HS-5 (cell line): ENCODE measurements around the gene SAP25.
"Not testable (repeated sequence)": the region's sequence is repeated elsewhere in the genome, so short reads cannot be mapped to it uniquely, and the experiment has no call there.

ENCODE experiments used
- DNase-seq: peaks from one replicate; pipeline ENCODE4 v3.0.0-alpha.2; 2012; ENCODE audit warnings: low read depth

The SAP25 gene

DNA sequence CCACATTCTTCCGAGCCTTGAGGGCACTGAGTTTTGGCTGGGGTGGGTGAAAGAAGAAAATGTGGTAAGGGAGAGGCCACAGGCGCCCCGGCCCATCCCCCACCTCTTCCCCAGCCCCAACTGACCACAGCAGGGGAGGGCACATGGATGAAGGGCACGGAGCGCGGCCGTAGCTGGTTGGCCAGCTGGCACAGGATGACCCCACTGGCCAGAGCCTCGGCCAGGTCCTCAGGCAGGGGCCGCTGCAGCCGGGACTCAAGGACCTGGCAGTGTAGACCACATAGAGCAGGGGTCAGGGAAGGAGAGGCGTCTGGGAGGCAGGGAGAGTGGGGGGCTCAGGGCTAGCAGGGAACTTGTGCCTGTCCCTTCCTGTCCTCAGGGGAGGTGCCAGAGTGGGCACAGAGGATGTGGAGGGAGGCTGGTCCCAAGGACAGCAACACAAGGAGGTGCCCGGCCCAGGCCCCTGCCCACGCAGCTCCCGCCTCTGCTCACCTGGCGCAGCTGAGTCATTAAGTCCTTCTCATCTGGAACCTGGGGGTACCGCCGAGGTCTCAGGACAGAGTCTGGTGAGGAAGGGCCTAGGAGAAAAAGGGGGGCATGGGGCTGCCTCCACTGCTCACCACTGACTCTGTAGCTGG, 2.2 kb upstream of the SAP25 start:
- DNase-seq = no peak

DNA sequence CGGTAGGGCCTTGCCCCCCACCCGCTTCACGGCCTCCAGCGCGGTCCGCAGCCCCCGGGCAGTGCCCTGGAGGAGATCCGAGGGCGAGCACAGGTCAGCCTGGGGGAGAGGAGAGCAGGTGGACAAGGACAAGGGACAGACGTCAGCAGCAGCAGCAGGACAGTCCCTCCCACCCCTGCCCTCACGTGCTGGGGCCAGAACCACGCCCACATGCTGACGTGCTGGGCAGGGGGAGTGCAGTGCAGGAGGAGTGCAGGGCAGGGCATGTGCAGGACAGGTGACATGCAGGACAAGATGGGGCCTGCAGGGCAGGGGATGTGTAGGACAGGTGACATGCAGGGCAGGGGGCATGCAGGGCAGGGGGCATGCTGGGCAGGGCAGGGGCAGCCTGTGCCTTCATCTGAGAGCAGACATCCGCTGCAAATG, 1.5 kb upstream of the SAP25 start:
- DNase-seq = no peak

DNA sequence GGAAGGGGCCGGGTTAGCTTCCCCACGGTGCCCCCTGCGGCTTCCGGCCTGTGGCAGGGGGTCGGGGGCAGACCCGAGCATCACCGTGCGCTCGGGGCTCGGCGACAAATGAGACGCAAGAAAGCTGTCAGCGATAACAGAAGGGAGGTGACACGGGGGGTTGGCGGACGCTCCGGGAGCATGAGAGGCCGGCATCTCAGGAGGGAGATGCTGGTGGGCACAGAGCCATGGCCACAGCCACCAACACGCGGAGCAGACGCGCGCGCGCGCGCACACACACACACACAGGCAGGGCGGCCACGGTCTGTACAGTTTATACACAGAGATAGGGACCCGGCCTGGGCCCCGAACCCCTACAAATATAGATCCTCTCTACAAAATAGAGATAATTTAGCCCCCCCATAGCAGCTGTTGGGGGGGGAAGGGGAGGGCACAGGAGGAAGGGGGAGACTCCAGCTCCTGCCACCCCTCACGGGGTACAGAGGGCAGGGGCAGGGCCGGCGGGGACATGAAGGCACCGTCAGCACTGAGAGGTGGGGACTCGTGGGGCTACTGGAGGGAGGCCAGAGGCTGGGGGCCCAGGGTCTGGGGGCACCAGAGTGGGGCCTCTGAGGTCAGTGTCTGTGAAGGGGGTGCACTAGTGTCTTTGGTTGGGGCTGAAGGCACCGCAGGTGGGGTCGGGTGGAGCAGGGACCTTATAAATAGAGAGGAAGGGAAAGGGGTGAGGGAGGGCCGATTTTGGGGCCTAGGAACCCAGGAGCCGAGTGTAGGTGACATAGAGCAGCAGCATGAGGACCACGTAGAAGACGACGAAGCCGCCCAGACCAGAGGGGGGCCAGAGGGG, 884 bp upstream of the SAP25 start:
- DNase-seq = no peak

DNA sequence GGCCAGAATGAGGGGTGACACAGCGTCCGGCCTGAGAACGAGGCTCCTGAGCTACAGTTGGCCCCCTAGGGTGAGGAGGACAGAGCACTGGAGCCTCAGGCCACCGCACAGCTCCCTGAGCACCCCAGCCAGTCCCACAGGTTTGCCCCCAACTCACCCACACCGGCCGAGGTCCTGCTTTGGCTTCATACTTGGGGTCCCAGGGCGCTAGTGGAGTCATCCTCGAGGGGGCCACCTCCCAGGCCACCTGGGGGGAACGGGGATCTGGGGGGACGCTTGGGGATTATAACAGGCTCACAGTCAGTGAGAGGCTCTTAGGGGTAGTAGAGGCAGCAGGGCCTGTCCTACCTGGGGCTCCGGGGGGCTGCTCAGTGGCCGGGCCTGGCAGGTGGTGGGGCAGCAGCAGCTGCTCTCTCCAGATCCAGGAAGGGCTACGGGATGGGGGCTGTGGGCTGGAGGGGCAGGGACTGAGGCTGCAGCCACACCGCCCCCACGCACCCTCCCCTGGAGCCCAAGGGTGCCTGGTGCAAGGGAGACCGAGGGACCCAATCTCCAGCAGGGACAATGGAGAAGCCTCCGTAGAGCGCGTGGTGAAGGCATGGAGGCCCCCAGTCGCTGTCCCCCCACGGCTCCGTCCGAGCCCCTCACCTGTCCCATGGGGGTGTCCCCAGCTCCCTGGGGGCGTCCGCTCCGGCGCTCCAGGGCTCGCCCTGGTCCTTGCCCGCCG, 588 bp downstream of the SAP25 start:
- no peak for DNase-seq

DNA sequence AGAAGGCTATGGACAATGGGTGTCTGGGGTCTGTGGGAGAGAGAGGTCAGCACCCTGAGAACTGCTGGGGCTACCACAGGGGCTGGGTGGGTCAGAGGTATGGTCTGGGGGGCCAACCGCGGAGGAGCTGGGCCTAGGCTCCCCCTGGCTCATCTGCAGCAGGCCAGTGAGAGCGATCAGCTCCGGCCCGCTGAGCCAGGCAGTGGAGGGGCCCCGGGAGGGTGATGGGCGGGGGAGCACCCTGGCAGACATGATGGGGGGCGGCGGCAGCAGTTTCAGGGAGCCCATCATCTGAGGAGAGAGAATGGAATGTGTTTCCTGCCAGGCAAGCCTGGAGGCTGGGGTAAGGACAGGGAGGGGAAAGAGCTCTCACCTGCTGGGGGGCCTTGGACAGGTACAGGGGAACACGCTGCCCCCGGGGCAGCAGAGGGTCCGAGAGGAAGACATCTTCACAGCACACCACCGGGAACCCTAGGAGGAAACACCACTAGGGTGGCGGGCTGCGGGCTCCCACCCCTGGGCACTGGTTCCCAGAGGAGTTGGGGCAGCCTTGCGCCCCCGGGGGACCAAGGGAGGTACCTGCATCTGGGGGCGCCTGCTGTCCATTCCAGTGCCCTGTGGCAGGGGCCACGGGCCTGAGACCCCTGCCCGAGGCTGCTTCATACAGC, 1.3 kb downstream of the SAP25 start:
- DNase-seq = no peak

DNA sequence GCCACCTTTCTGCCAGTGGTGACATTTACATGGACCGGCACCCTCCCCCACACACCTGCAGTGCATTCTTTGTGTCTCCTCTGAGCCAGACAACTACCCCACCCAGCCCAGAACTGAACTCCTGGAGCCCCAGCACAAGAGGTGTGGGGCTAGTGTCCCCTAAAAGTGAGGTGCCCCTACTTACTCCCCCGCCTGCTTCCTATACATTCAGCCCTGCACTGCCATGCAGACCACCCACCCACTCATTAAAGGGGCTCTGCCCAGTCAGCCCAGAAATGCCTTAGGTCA, 1.9 kb downstream of the SAP25 start:
- DNase-seq = no peak

DNA sequence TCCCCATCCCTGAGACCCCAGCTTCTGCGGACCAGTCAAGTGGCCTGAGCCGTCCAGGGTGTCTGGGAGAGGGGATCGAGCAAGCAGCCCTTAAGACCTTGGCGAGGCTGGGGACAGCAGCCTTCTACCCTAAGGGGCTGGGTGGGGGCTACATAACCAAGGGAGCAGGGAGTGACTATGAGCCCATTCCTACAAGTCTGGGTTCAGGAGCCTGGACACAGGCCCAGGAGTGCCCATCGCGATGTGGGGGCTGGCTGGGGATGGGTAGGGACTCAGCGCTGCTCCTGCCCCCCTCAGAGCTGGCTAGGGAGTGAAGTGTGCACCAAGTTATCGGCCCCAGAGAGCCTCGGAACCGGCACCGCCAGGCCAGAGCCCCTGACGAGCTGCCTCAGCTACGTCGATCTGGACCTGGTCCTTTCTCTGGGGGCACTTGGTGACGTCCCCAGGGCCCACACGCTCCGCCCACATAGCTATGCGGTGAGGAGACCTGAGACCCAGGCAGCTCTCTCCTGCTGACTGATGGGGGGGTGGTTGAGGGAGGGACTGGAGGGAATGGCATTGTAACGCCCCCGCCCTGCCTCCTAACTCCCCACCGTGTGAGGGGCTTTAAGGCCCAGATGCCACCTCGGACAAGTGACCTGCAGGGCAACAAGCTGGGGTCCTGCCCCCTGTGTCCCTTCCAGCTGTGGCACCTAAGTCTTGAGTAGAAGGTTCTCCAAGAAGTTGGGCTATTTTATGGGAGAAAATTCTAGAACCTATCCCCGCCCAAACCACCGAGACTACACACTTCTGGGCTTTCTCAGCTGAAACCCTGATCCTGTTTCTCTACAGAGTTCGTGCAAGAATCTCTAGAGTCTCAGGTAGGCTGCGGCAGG, 2.5 kb downstream of the SAP25 start:
- DNase-seq = no peak

DNA sequence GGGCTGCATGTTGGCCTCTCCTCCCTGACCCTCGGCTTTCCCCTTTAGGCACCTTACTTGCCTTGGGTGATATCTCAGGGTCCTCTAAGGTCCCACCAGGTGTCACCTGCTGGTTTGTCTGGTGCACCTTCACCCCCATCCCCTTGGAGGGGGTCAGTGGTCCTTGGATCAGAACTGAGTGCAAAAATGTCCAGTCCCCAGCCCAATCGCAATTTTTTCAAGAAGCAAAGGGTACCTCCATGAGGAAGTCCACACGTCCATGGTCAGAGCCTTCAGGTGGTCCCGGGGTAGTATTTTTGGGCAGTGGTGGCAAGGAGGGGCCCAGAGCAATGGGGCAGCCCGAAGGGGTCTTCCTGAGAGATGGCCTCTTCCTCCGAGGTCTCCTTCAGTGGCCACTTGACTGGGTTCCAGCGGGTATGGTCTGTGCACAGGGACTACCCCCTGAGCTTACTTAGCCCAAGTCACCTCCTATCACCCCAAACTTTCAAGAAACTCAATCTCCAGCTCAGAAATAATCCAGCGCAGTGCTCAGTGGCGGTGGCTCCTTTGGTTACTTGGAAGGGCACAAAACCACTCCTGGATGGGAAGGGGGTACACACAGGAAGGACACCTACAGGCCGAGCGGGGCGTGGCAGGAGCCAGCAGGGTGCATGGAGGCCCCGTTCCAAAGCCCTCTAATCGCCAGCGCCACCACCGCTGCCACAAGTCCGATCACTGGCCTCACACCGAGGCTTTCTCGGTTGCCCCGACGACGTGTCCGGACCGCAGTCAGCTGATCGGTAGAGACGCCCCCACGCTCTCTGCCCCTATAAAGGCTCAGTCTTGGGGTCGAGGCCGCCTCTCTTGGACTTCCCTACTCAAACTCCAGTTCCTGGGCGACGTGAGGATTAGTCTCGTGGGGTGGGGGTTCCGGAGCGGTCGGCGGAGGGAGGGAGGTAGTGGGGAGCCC, 4.5 kb downstream of the SAP25 start:
- DNase-seq = no peak

DNA sequence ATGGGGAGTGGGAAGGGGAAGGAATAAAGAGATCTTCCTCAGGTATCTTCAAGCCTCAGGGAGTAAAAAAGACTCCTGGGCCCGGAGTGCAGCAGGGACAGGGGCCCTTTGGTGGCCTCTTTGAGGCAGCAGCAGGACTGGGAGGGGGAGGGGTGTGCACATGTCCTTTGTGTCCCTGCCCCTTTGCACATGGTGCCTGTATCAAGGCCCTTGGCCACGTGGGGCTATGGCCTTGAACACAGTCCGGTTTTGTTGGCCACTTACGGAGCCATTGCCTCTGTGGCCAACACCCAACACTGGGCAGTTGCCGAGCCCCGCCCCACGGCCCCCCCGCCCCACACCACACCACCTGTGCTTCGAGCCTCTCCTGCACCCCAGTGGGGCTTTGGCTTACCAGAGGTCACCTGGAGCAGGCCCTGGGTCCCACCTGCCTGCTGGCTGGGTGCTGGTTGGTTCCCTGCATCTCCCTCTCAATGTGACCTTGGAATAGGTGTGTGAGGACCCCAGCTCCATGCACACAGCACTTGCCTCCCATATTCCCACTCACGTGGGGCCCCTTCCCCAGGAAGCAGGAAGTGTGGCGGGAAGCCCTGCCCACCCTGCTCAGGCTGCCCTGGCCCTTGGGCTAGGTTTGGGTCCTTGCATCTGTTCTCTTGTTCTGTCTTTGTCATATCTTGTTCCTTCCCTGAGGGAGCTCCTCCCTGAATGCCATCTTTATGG, 5.4 kb downstream of the SAP25 start:
- DNase-seq = no peak

DNA sequence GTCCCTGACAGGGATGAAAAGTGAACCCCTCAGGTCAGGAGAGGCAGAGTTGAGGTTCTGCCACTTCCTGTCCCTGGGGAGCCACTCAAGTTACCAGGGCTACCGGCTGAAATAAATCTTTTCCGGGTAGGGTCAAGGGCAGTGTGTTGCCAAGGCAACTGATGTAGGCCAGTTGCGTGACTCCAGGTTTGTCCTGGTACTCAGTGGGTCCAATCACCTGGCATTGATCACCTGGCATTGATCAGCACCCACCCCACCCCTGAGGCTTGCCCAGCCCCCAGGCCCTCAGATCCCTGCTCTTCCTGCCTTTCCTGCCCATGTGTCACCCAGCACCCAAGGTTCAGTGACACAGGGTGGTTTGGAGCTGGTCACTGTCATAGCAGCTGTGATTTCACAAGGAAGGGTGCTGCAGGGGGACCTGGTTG, 5.9 kb downstream of the SAP25 start:
- DNase-seq = no peak

DNA sequence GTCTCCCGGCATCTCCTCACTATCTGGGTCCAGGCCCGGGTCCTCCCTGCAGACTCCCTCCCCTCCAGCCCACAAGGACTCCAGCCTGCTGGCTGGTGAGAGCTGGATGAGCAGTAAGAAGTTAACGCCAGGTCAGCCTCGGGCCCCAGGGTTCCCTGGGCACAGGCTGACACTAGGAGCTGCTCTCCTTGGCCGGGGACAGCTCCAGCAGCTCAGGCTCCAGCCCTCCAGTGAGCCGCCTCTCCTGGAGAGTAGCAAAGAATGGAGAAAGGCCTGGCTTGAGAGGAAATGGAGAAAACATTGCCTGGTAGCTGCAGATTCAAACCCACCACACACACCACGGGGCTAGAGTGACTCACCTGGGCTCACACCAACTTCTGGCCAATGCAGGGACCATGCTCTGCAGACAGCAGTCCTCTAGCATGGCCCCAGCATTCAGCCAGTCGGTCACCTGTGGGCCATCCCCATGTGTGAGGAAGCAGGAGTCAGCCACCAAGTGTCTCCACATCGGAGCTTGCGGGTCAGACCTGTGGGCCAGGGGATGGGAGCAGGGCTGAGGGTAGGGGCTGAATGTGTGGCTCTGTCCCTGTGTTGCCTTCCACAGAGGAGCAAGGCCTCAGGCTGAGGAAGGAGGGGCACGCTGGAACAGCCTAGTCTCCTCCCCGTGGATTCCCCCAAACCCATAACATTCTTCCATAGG, 6.5 kb downstream of the SAP25 start:
- DNase-seq = no peak

DNA sequence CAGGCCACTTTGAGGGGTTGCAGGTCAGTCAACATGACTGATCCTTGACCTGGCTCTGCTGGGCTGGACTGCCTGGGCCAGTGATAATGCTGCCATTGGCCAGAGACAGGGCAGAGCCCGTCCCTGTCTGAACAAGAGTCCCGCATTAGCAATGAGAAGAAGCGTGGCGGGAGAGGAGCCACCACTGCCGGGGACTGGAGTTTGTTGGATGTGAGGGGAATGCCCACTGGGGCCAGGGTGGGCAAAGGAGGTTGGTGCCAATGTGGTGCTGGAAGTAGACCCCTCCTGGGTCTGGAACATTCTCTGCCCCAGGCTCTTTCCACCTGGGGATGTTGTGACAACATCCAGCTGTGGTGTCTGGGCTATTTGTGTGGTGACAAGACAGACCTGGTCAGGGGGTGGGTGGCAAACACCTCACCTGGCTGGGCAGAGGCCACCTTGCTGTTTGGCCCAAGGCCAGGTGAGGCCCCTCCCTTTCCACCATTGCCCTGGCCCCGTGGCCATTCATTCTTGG, 7.6 kb downstream of the SAP25 start:
- DNase-seq = no peak

DNA sequence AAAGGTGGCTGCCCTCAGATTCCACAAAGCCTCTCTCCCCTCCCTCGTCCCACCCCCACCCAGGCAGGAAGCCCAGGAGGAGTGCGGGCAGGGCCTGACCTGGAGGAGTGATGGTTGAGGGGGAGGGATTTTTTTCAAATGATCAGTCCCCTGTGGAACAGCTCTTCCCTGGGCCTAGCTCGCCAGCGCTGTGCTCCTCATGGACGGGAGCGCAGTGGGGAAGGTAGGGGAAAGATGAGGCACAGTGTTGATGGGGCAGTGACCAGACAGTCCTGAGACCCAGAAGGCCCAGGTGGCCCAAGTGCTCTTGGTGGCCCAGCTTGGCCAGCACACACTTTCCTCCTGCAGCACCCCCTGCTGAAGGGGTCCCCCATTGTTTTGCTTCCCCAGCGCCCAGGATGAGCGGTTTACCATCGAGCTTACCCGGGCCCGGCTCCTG, 8.5 kb downstream of the SAP25 start:
- DNase-seq = no peak

DNA sequence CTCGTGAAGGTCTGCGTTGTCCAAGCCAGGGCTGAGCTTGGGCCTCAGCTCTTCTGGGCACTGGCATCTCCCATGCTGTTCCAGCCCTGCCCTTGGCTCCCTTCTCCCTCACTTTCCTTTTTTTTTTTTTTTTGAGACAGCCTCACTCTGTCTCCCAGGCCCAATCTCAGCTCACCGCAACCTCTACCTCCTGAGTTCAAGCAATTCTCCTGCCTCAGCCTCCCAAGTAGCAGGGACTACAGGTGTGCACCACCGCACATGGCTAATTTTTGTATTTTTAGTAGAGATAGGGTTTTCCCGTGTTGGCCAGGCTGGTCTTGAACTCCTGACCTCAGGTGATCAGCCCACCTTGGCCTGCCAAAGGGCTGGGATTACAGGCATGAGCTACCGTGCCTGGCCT, 9.3 kb downstream of the SAP25 start:
- DNase-seq = not testable (repeated sequence)

DNA sequence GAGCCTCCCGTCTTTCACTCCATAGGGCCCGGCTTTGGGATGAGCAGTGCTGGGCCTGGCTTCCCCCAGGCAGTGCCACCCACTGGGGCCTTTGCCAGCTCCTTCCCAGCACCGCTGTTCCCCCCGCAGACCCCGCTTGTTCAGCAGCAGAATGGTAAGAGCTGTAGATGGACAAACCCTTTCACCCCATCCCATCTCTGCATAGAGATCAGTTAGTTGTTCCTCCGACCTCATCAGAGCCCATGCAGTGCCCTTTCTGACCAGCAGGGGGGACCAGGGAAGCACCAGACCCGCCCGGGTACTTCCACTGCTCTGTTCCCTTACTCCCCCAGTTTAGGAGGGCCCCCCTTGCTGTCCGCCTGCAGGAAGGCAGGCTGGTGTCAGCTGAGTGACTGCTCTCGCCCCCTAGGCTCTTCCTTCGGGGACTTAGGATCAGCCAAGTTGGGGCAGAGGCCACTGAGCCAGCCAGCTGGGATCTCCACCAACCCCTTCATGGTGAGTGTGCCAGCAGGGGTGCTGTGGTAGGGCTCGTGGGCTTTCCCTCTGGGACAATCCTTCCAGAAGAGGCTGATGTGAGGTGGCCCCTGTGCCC, 9.8 kb downstream of the SAP25 start:
- no peak for DNase-seq

DNA sequence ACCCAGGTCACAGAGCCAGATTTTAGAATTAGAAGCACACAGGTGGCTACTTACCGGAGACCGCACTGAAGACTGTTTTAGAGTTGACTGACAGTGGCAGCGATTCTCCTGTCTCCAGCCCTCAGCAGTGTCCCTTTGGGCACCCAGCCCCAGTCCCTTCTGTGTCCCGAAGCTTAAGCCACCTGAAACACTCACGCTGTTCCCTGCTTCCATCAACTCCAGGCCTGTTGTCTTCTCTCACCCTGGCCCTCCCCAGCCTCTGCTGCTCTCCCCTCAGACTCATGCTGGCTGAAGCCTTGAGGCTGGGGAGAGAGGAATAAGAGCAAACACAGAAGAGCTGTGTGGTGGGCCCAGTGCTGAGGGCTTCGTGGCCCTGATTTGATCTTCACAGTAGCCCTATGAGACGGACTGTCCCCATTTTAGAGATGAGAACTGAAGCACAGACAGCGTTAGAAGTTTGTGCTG, 10.6 kb downstream of the SAP25 start:
- DNase-seq = no peak

DNA sequence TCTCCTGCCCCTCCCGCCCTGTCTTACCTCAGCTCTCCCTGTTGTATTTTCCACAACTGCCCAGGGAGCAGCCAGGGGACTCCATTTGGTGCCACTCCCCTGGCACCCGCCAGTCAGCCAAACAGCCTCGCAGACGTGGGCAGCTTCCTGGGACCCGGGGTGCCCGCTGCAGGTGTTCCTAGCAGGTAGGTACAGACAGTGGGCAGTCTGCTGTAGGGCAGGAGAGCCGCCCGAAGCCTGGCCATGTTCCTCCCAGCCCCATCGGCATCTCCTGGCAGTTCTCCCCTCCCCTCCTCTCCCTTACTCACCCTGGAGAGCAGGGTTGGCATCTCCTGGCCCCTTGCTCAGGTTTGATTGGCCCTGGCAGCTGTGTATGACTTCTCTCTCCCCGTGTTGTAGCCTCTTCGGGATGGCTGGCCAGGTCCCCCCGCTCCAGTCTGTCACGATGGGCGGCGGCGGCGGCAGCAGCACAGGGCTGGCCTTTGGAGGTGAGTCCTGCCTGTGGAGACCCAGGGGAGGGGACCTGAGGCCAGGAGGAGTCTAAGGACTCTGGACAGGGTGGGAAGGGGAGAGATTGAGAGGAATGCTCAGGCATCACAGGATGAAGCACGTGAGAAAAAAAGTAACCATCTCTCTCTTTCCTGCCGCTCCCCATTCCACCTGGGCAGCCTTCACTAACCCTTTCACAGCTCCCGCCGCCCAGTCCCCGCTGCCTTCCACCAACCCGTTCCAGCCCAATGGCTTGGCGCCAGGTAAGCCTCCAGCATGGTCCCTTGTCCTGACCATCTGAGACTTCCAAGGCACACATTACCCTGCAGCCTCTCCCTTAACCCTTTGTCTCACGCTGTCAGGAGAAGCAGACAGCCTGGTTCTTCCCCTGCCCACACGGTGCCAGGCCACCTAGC, 11.3 kb downstream of the SAP25 start:
- DNase-seq = no peak
